Smooth muscle cell (in vitro differentiated cells): Measurements from ENCODE around the gene CREBRF. TPM values are rescaled to one million over a fixed set of nuclear protein-coding genes. Genes with fewer than 3 reads are reported as not detected.

Experiments used
- DNase-seq: peaks from one replicate; lab custom pipeline; 2025; ENCODE audit not compliant: unreplicated experiment; lab: John Stamatoyannopoulos, UW
- H2AFZ ChIP-seq: fragments of 200-600 bp; sonication (generic); 2 replicates; pipeline ENCODE4 v1.6.0; 2016; ENCODE audit warnings: antibody characterized with exemption, low read depth, mild to moderate bottlenecking
- H3F3A ChIP-seq: fragments of 200-600 bp; sonication (generic); 2 replicates; pipeline ENCODE4 v1.6.0; 2017; ENCODE audit warnings: antibody characterized with exemption, low read depth
- H3K27ac ChIP-seq: fragments of 200-600 bp; sonication (generic); 2 replicates; pipeline ENCODE4 v1.5.1; 2016; ENCODE audit warnings: low read depth, mild to moderate bottlenecking
- H3K27me3 ChIP-seq: fragments of 200-600 bp; sonication (generic); 2 replicates; pipeline ENCODE4 v1.6.1; 2016; ENCODE audit warnings: low read depth, mild to moderate bottlenecking
- H3K36me3 ChIP-seq: fragments of 200-600 bp; sonication (generic); 2 replicates; pipeline ENCODE4 v1.5.1; 2016; ENCODE audit warnings: low read depth
- H3K4me1 ChIP-seq: fragments of 200-600 bp; sonication (generic); 2 replicates; pipeline ENCODE4 v1.5.1; 2016; ENCODE audit warnings: low read depth
- H3K4me2 ChIP-seq: fragments of 200-600 bp; sonication (generic); 2 replicates; pipeline ENCODE4 v1.6.0; 2016; ENCODE audit warnings: mild to moderate bottlenecking
- H3K4me3 ChIP-seq: fragments of 200-600 bp; sonication (generic); 2 replicates; pipeline ENCODE4 v1.5.1; 2016; ENCODE audit warnings: mild to moderate bottlenecking
- H3K79me2 ChIP-seq: fragments of 200-600 bp; sonication (generic); 2 replicates; pipeline ENCODE4 v1.6.0; 2016; ENCODE audit warnings: low read depth, mild to moderate bottlenecking
- H3K9ac ChIP-seq: fragments of 200-600 bp; sonication (generic); 2 replicates; pipeline ENCODE4 v1.6.0; 2016; ENCODE audit warnings: low read depth
- H3K9me3 ChIP-seq: fragments of 200-600 bp; sonication (generic); replicated peaks from 2 replicates; pipeline ENCODE4 v1.5.1; 2016; ENCODE audit warnings: low read depth
- H4K20me1 ChIP-seq: fragments of 200-600 bp; sonication (generic); 2 replicates; pipeline ENCODE4 v1.6.0; 2016; ENCODE audit warnings: low read depth
- WGBS: methylation state at CpG from one replicate; pipeline ENCODE4 v1.1.7; 2016; ENCODE audit warnings: low lambda C conversion rate; 5-methylcytosine and 5-hydroxymethylcytosine counted together
- polyA plus RNA-seq: library from polyadenylated mRNA; unstranded; fragments of >200 nt; fragmentation: Nextera tagmentation; extraction: Ambion mirVana; gene quantifications from 2 replicates; pipeline ENCODE4 v1.2.1, GENCODE V29; 2016
- total RNA-seq: library from RNA; depleted of rRNA; stranded (reverse); fragments of >200 nt; gene quantifications from 2 replicates; pipeline ENCODE4 v1.2.3, GENCODE V29; 2014
- TF ChIP-seq, protein P1 (sequence below): fragments of 200-600 bp; sonication (generic); IDR thresholded peaks from 2 replicates; pipeline ENCODE4 v1.5.1; 2017; ENCODE audit warnings: borderline replicate concordance, mild to moderate bottlenecking, antibody characterized with exemption; ENCODE audit not compliant: insufficient read depth, poor library complexity, severe bottlenecking

CREBRF gene
- total and polyA plus RNA-seq, 2 experiments from 2014 or later, result 6.9 to 11.3 TPM

DNA sequence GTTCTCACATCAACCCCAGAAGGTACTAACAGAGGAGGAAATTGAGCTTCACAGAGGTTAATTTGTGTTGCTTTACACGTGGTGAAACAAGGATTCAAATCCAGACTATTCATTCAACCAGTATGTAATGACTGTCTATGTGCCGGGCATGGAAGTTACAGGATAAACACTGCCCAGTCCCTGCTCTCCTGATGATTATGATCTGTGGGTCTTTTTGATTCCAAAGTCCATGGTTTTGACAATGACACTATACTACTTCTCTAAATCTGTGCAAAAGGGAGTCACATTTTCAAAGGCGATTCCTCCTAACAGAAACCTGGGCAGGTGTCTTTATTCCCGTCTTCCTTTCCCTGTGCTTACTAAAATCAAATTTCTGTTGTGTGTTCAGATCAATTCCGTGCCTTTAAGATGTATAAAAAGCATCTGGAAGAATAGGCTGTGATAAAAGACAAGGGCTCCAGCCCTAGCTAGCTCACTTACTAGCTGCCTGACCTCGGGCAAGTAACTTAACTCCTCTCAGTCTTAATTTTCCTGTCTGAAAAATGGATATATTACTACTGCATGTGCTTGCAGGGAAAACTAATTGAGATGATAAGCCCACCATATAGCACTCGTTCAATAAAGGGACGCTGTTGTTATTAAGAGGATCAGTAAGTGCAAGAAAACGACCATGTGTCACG is 970 bp upstream of the CREBRF start:
- Histone ChIP-seq H3K4me1 (peaks cover 6% of the 10 kb centered on the region), H3K9ac (peak overlapping the region; percentile 42), H3K4me2 (peak overlapping the region; percentile 87), H3K27ac (no peak overlapping the region), H3K27me3 (no peaks in the 10 kb centered on the region), H4K20me1 (no peaks in the 10 kb centered on the region), H2AFZ (peak overlapping the region; percentile 92), H3K79me2 (peaks cover 17% of the 10 kb centered on the region), H3K36me3 (no peaks in the 10 kb centered on the region), H3K4me3 (peak overlapping the region; percentile 99), H3K9me3 (no peaks in the 10 kb centered on the region), H3F3A (no peaks in the 10 kb centered on the region)
- TF ChIP-seq, protein P1, sequence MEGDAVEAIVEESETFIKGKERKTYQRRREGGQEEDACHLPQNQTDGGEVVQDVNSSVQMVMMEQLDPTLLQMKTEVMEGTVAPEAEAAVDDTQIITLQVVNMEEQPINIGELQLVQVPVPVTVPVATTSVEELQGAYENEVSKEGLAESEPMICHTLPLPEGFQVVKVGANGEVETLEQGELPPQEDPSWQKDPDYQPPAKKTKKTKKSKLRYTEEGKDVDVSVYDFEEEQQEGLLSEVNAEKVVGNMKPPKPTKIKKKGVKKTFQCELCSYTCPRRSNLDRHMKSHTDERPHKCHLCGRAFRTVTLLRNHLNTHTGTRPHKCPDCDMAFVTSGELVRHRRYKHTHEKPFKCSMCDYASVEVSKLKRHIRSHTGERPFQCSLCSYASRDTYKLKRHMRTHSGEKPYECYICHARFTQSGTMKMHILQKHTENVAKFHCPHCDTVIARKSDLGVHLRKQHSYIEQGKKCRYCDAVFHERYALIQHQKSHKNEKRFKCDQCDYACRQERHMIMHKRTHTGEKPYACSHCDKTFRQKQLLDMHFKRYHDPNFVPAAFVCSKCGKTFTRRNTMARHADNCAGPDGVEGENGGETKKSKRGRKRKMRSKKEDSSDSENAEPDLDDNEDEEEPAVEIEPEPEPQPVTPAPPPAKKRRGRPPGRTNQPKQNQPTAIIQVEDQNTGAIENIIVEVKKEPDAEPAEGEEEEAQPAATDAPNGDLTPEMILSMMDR, result no peak
- 32% methylated on average over 10 of the region's 10 CpGs for WGBS
- no peak for DNase-seq

DNA sequence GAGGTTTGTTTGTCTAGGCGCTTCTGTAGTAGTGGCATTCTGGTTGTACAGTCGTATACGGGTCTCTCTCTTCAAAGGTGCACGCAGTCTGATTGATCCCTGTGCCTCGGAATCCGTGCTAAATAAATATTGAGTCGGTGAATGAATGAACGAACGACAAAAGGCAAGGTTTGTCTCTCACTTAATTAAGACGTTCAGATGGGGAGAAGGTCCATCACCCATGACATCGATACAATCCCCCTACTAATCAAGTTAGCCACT is 500 bp upstream of the CREBRF start:
- Histone ChIP-seq H4K20me1 (no peaks in the 10 kb centered on the region), H3K9me3 (no peaks in the 10 kb centered on the region)
- DNase-seq, result no peak

DNA sequence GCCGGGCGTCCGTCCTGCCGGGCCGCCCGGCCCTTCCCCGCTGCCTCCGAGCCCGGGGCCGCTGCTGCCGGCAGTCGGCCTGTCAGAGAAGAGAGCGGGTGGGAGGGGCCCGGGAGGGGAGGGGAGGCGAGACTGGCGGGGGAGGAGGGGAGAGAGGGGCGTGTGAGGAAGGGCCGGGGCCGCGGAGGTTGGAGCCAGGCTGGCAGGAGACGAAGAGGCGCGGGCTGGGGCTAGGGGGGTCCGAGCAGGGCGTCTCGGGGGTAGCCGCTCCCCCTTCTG is 570 bp downstream of the CREBRF start:
- H3K27ac ChIP-seq, result peak overlapping the region; percentile 98
- no peaks in the 10 kb centered on the region for H3K9me3 ChIP-seq
- TF ChIP-seq, protein P1, result no peak
- no peaks in the 10 kb centered on the region for H3F3A ChIP-seq
- H2AFZ ChIP-seq, result peak overlapping the region; percentile 83
- H3K79me2 ChIP-seq, result peaks cover 29% of the 10 kb centered on the region
- peak overlapping the region; percentile 99 for H3K9ac ChIP-seq
- H4K20me1 ChIP-seq, result peaks cover 7% of the 10 kb centered on the region
- peaks cover 6% of the 10 kb centered on the region for H3K4me1 ChIP-seq
- H3K27me3 ChIP-seq, result no peaks in the 10 kb centered on the region
- no peaks in the 10 kb centered on the region for H3K36me3 ChIP-seq
- H3K4me2 ChIP-seq, result peak overlapping the region; percentile 89
- WGBS, result no CpG with 5 or more reads among the region's 27 CpGs
- no peak for DNase-seq
- peak overlapping the region; percentile 99 for H3K4me3 ChIP-seq

More for the DNA sequence above, 500 bp upstream of the CREBRF start:
- Histone ChIP-seq H3K27ac (no peak overlapping the region), H3F3A (no peaks in the 10 kb centered on the region), H3K79me2 (peaks cover 22% of the 10 kb centered on the region), H3K4me2 (peak overlapping the region; percentile 87), H3K9ac (peak overlapping the region; percentile 42), H3K27me3 (no peaks in the 10 kb centered on the region), H3K4me3 (peak overlapping the region; percentile 99), H2AFZ (peak overlapping the region; percentile 92), H3K36me3 (no peaks in the 10 kb centered on the region), H3K4me1 (peaks cover 6% of the 10 kb centered on the region)
- WGBS, result 4% methylated on average over 11 of the region's 11 CpGs
- TF ChIP-seq, protein P1, result no peak
